Activated CD8-positive, alpha-beta T cell treated with anti-CD3 and anti-CD28 coated beads, Interleukin-2, amount 10 ng/mL, durations not matched to agents 7 days and 5 days (primary cell): Measurements from ENCODE around the gene USP51. TPM values are rescaled to one million over a fixed set of nuclear protein-coding genes. Genes with fewer than 3 reads are reported as not detected.
"Not testable (repeated sequence)": the region's sequence is repeated elsewhere in the genome, so short reads cannot be mapped to it uniquely, and the experiment has no call there.

Experiments used
- ATAC-seq: fragments of 150-1000 bp; cut with Tn5 transposase; one replicate; pipeline ENCODE4 v1.10.0; 2021; ENCODE audit warnings: moderate library complexity
- CTCF ChIA-PET: fragments of 350-600 bp; sonication (Branson Sonifier 250); formaldehyde crosslinking; loops from one replicate; lab custom pipeline; 2021; ENCODE audit warnings: antibody characterized with exemption; lab: Charles Lee
- POLR2A ChIA-PET: fragments of 350-600 bp; sonication (Branson Sonifier 250); formaldehyde crosslinking; loops from one replicate; lab custom pipeline; 2021; ENCODE audit warnings: antibody characterized with exemption; lab: Charles Lee
- DNase-seq: peaks from one replicate; pipeline ENCODE4 v3.0.0-alpha.2; 2020
- H3K27ac Mint-ChIP-seq: one replicate; pipeline ENCODE4 v1.8.0; 2021; ENCODE audit warnings: mild to moderate bottlenecking, mixed read lengths
- H3K27me3 Mint-ChIP-seq: one replicate; pipeline ENCODE4 v1.8.0; 2021; ENCODE audit warnings: low read depth, mixed read lengths
- H3K36me3 Mint-ChIP-seq: one replicate; pipeline ENCODE4 v1.8.0; 2021; ENCODE audit warnings: low read depth, mixed read lengths
- H3K4me1 Mint-ChIP-seq: one replicate; pipeline ENCODE4 v1.8.0; 2021; ENCODE audit warnings: low read depth, mixed read lengths
- H3K4me3 Mint-ChIP-seq: one replicate; pipeline ENCODE4 v1.8.0; 2021; ENCODE audit warnings: mild to moderate bottlenecking, mixed read lengths
- H3K9me3 Mint-ChIP-seq: one replicate; pipeline ENCODE4 v1.8.0; 2022; ENCODE audit warnings: mixed read lengths; ENCODE audit not compliant: insufficient read depth
- microRNA-seq: library from miRNA; unstranded; fragments of <30 nt; microRNA quantifications from one replicate; pipeline ENCODE4 v1.2.0, GENCODE V29; 2022
- total RNA-seq, 2 experiments: library from RNA; stranded (reverse); gene quantifications; one replicate each; pipeline ENCODE4 v1.2.3, GENCODE V29; 2021

The USP51 gene
- total RNA-seq, 2 experiments from 2014 or later: 1.2 TPM

GRCh38 chrX:55459426-55459825, 30.2 kb downstream of the USP51 start:
- H3K4me3 Mint-ChIP-seq, CTCF ChIA-PET, POLR2A ChIA-PET: not testable (repeated sequence)

GRCh38 chrX:55455708-55456107, 33.9 kb downstream of the USP51 start:
- H3K27me3 Mint-ChIP-seq, H3K4me3 Mint-ChIP-seq, POLR2A ChIA-PET, H3K36me3 Mint-ChIP-seq, H3K27ac Mint-ChIP-seq, DNase-seq, ATAC-seq, H3K9me3 Mint-ChIP-seq, CTCF ChIA-PET: not testable (repeated sequence)
- peaks cover 10% of the 10 kb centered on the region for H3K4me1 Mint-ChIP-seq

More at GRCh38 chrX:55459426-55459825, 30.2 kb downstream of the USP51 start:
- not testable (repeated sequence) for DNase-seq, H3K27me3 Mint-ChIP-seq, H3K4me1 Mint-ChIP-seq, H3K9me3 Mint-ChIP-seq, H3K27ac Mint-ChIP-seq, ATAC-seq, H3K36me3 Mint-ChIP-seq

GRCh38 chrX:55452833-55453124, 36.9 kb downstream of the USP51 start:
- ChIA-PET POLR2A (interaction anchor here (1.6 kb wide), 1 partner anchor 36 kb away, joined by 11 read pairs; no protein-coding TSS in a partner anchor), CTCF (interaction anchor here (1.6 to 2.3 kb wide), 2 partner anchors 36 to 265 kb away, joined by 6 to 9 read pairs; partner anchors contain the start of gene RRAGB)
- Mint-ChIP-seq H3K27me3 (no peaks in the 10 kb centered on the region), H3K4me1 (peaks cover 11% of the 10 kb centered on the region), H3K9me3 (no peaks in the 10 kb centered on the region), H3K4me3 (peak overlapping the region; percentile 88), H3K36me3 (no peaks in the 10 kb centered on the region), H3K27ac (peak overlapping the region; percentile 86)
- peak; percentile 20 for DNase-seq
- peak; percentile 16 for ATAC-seq

GRCh38 chrX:55451990-55452832, 37.4 kb downstream of the USP51 start, which contains the start of gene MAGEH1:
Gene MAGEH1, plus strand, starts transcription at chrX:55452127. Its CDS starts 248 bp downstream, at chrX:55452375.
- Mint-ChIP-seq H3K27ac (peak within 1 kb of the TSS; percentile 86), H3K27me3 (no peaks in the 10 kb centered on the region), H3K4me1 (peaks cover 11% of the 10 kb centered on the region), H3K9me3 (no peaks in the 10 kb centered on the region), H3K36me3 (no peaks in the 10 kb centered on the region), H3K4me3 (peak within 1 kb of the TSS; percentile 88)
- ChIA-PET CTCF (interaction anchor here (0.7 to 2.3 kb wide), 5 partner anchors 37 to 796 kb away, joined by 3 to 9 read pairs (median 4); partner anchors contain the start of genes APEX2 and RRAGB), POLR2A (interaction anchor here (0.6 to 1.6 kb wide), 2 partner anchors 37 to 453 kb away, joined by 3 to 11 read pairs; no protein-coding TSS in a partner anchor)
- ATAC-seq: peak; percentile 95
- peak; percentile 86 for DNase-seq

GRCh38 chrX:55451626-55451989, 38.0 kb downstream of the USP51 start:
- no peaks in the 10 kb centered on the region for H3K36me3 Mint-ChIP-seq
- H3K27me3 Mint-ChIP-seq: no peaks in the 10 kb centered on the region
- peaks cover 11% of the 10 kb centered on the region for H3K4me1 Mint-ChIP-seq
- peak overlapping the region; percentile 88 for H3K4me3 Mint-ChIP-seq
- CTCF ChIA-PET: interaction anchor here (0.7 to 2.3 kb wide), 5 partner anchors 37 to 797 kb away, joined by 3 to 9 read pairs (median 4); partner anchors contain the start of genes APEX2 and RRAGB
- ATAC-seq: peak; percentile 18
- H3K27ac Mint-ChIP-seq: peak overlapping the region; percentile 86
- POLR2A ChIA-PET: interaction anchor here (0.6 to 1.6 kb wide), 2 partner anchors 37 to 452 kb away, joined by 3 to 11 read pairs; no protein-coding TSS in a partner anchor
- no peak for DNase-seq
- no peaks in the 10 kb centered on the region for H3K9me3 Mint-ChIP-seq

GRCh38 chrX:55451141-55451540, 38.5 kb downstream of the USP51 start:
- ChIA-PET POLR2A (interaction anchor here (1.6 kb wide), 1 partner anchor 38 kb away, joined by 11 read pairs; no protein-coding TSS in a partner anchor), CTCF (interaction anchor here (1.1 to 2.3 kb wide), 3 partner anchors 38 to 797 kb away, joined by 3 to 9 read pairs (median 4); no protein-coding TSS in a partner anchor)
- H3K27ac Mint-ChIP-seq: no peak overlapping the region
- no peak overlapping the region for H3K4me3 Mint-ChIP-seq
- H3K36me3 Mint-ChIP-seq: no peaks in the 10 kb centered on the region
- ATAC-seq (no peak), DNase-seq (no peak)
- peaks cover 11% of the 10 kb centered on the region for H3K4me1 Mint-ChIP-seq
- H3K27me3 Mint-ChIP-seq: peaks cover 2% of the 10 kb centered on the region
- no peaks in the 10 kb centered on the region for H3K9me3 Mint-ChIP-seq

- ATAC-seq: no peak
- ChIA-PET POLR2A (no interaction called here), CTCF (no interaction called here)
- no peak overlapping the region for H3K4me3 Mint-ChIP-seq
- peaks cover 11% of the 10 kb centered on the region for H3K4me1 Mint-ChIP-seq
- no peak overlapping the region for H3K27ac Mint-ChIP-seq
- DNase-seq: no peak
- no peaks in the 10 kb centered on the region for H3K9me3 Mint-ChIP-seq
- H3K27me3 Mint-ChIP-seq: peaks cover 5% of the 10 kb centered on the region
- H3K36me3 Mint-ChIP-seq: no peaks in the 10 kb centered on the region
Observed at GRCh38 chrX:55450259-55450658, 39.4 kb downstream of the USP51 start.

- H3K9me3 Mint-ChIP-seq, H3K27me3 Mint-ChIP-seq, H3K36me3 Mint-ChIP-seq, POLR2A ChIA-PET, DNase-seq, H3K4me3 Mint-ChIP-seq, H3K4me1 Mint-ChIP-seq, CTCF ChIA-PET, ATAC-seq, H3K27ac Mint-ChIP-seq: not testable (repeated sequence)
Observed at GRCh38 chrX:55443468-55443867, 46.2 kb downstream of the USP51 start.

Small RNAs within 50 kb of the gene (microRNA-seq; reads per million reads assigned to microRNA genes)
- gene MIR4536-1 (not detected), gene MIR4536-2 (not detected)

Other genes starting within 250 kb of the USP51 start
- not detected for gene PAGE3, start 224.9 kb downstream of the USP51 start, total RNA-seq
- 10 to 100 TPM; 13.1 to 14.3 TPM for gene MAGEH1, start 37.7 kb downstream of the USP51 start, total RNA-seq
- gene FOXR2, start 133.6 kb upstream of the USP51 start, total RNA-seq: not detected
- gene RRAGB, start 227.9 kb upstream of the USP51 start, total RNA-seq: 1 to 10 TPM; 7.7 to 8.3 TPM